GM18511 (cell line): ENCODE results near the gene TSPAN32.
"Not testable (repeated sequence)": the region's sequence is repeated elsewhere in the genome, so short reads cannot be mapped to it uniquely, and the experiment has no call there.

Experiments
- ATAC-seq: cut with Tn5 transposase; IDR thresholded peaks from one replicate; pipeline ENCODE4 v1.9.1; 2021; ENCODE audit warnings: mild to moderate bottlenecking, moderate library complexity; ENCODE audit not compliant: unreplicated experiment

The TSPAN32 gene

GRCh38 chr11:2362414-2362813 is 60.6 kb downstream of the TSPAN32 start:
- ATAC-seq = no peak

- ATAC-seq = no peak
These were observed 61.3 kb downstream of the TSPAN32 start for GRCh38 chr11:2363130-2363529.

DNA sequence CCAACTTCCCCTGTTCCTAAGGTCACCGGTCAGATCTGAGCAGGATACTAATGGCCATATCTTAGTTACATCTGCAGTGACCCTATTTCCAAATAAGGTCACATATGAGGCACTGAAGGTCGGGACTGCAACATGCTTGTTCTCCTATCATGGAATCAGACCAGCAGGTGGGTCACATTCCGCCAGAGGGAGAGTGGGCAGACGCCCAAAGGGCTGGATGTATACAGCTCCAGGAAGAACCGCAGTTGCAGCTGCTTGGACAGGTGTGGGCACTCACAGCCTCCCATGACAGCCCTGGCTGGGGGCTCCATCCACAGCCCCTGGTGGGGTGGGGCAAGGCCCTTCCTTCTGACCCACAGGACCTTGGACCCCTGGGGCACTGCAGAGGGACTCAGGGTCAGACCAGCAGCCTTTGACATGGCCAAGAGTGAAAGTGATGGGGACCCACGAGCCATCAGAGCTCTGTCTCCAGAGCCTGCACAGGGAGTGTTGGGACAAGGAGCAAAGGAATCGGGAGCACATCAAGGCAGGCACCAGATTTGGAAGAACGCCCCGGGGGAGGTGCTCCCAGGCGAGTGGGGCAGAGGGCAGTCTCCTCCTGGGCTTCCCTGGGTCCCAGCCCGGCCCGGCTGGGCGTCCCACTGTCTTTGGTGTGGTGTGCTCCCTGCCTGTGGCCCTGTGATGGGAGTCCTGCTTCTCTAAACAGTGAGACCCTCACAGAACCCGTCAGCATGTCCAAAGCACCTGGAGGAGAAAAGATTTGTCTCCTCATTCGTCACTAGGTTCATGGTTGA is 62.0 kb downstream of the TSPAN32 start:
- no peak for ATAC-seq

GRCh38 chr11:2364386-2364785 is 62.6 kb downstream of the TSPAN32 start:
- not testable (repeated sequence) for ATAC-seq

GRCh38 chr11:2365571-2366210 is 63.9 kb downstream of the TSPAN32 start:
- ATAC-seq = no peak

- ATAC-seq = no peak
These were observed 64.5 kb downstream of the TSPAN32 start for GRCh38 chr11:2366276-2366675.

- no peak for ATAC-seq
These were observed 64.9 kb downstream of the TSPAN32 start for GRCh38 chr11:2366733-2367132.

DNA sequence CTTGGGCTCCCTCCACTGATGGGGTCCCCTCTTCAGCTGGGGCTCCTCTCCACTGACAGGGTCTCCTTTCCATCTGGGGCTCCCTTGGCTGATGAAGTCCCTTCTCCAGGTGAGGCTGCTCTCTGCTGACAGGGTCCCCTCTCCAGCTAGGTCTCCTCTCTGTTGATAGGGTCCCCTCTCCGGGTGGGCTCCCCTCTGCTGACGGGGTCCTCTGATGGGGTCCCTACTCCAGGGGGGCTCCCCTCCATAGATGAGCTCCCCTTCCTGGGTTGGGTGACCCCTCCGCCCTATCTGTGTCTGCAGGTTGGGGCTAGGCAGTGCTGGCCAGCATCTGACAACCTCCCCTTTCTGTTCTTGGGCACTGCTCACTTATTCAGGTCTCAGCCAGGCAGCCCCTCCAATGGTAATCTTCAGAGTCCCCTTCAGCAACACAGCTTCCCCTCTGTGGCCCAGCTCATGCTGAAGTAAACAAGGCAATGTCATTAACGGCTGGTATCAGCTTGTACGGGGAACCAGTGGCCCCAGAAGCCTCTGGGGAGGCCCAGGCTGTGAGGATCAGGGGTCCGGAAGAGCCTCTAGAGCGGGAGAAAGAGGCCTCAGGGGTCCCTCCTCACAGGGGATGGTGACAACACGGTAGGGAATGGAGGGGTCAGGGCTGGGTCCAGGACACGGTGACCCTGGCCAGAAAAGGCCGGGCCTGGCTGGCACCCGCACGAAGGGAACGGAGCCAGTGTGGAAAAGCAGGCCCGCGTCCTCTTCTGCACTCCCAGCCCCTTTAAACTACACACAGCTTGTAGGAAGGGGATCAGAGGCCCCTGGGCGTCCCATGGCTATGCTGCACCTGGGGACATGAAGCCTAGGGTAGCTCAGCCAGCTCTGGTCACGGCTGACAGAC is 65.7 kb downstream of the TSPAN32 start:
- ATAC-seq = no peak
